HUDEP-2 (cell line): ENCODE results near the gene SLC35E3.

Experiments
- DNase-seq, 76 experiments: peaks; one replicate each; lab custom pipeline; 2025; ENCODE audit not compliant: unreplicated experiment in 76 of 76; lab: John Stamatoyannopoulos, UW

Gene SLC35E3

DNA sequence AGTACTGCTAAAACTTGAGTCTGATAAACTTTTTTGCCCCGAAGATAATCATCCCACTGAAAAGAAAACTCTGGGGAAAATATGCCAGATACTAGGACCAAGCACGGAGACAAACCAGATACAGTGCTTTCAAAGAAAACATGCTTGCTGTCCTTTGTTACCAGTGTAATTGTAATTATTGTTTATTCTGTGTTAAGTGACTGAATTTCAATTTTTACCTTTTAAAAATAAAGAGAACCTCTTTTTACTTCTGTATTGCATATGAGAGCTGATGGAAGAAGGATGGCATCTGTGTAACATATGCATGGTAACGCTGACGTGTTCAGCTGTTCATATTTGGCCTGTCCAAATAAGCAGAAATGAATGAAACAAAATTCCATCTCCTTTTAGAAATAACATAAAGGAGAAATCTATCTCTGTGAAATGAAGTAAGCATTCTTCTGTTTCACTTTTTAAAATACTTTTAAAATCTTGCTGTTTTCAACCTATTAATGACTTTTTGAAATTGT lies 22.5 kb downstream of the SLC35E3 start:
- DNase-seq, result no peak

DNA sequence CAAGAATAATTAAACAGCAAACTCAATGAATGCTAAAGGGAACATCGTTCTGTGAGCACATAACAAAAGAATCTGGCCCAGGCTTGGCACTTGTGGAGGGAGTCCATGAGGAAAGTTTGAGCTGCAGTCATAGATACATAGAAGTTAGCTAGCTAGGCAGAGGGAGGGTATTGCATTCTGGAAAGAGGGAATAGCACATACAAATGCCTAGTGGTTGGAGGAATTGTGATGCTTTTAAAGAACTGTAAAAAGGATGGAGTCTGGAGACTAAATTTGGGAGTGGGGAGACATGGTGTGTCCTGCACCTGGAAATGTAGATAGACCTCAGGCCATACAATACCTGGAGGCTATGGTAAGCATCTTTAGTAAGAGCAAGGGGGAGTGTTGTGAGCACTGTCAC lies 24.0 kb downstream of the SLC35E3 start:
- DNase-seq, result no peak

DNA sequence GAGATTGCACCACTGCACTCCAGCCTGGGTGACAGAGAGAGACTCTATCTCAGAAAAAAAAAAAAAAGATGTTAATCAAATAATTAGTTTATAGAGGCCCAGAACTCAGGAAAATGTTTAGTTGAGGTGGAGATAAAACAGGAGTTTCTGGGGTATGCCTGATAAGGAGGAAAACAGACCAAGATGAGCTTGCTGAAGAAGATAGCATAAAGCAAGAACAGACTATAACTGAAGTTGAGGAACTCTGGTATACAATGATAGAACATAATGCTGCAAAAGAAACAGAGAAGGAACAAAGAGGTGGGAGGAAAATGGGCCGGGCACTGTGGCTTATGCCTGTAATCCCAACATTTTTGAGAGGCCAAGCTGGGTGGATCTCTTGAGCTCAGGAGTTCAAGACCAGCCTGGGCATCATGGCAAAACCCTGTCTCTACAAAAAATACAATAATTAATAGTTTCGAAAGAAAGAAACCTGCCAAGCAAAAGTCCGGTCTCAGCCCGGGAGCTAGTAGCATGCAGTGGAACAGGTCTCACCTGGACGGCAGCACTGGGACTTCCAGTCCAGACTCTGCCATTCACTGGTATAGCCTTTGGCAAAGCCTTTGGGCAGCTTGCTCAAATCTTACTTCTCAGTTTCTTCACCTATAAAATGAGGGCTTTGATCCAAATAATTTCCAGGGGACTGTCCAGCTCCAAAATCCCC lies 25.4 kb downstream of the SLC35E3 start:
- peak in 53 of 76 experiments; percentile 2 to 85 (median 37) for DNase-seq

DNA sequence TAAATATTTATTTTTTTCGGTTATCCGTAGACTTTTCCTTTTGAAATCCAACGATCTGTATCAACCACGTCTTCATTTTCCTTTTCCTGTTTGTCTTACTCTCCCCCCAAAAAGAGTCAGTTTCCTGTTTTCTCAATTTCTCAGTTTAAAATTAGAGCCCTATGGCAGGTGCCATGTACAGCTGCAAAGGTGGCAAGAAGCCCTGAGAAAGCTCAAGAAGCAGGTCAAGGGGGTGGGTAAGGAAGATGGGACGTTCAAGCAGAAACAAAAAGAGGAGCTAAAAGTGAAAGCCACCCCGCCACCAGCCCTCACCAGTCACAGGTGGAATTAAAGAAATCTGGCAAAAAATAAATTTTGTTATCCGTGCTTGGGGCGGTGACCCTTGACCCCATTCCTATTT lies 26.7 kb downstream of the SLC35E3 start:
- no peak for DNase-seq

DNA sequence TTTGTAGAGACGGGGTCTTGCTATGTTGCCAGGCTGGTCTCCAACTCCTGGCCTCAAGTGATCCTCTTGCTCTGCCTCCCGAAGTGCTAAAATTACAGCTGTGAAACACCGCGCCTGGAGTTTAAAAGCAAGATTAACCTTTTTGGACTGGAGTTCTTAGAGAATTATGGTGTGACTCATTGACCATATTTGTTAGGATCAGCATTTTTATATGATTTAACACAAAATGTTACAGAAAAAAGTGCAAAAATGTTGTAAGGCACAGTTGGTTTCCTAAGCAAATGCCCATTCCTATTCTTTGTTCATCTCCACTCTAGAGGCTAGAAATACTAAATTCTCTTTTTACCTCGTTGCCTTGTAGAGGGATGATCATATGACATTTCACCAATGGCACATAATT lies 27.6 kb downstream of the SLC35E3 start:
- DNase-seq, result no peak

DNA sequence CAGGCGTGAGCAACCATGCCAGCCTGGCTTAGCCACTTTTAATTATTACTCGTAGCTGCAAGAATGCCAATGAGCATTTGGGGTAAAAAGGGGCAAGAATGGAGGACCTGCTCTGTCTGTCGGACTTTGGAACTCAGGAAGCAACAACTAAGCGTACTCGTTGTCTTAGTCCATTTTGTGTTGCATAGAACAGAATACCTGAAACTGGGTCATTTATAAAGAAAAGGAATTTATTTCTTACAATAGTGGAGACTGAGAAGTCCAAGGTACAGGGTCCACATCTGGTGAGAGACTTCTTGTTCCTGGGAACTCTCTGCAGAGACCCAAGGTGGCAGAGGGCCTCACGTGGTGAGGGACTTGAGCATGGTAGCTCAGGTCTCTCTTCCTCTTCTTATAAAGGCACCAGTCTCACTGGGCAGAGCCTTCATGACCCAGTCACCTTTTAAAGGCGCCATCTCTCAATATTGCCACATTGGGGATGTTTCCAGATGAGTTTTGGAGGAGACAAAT lies 29.2 kb downstream of the SLC35E3 start:
- DNase-seq, result no peak

DNA sequence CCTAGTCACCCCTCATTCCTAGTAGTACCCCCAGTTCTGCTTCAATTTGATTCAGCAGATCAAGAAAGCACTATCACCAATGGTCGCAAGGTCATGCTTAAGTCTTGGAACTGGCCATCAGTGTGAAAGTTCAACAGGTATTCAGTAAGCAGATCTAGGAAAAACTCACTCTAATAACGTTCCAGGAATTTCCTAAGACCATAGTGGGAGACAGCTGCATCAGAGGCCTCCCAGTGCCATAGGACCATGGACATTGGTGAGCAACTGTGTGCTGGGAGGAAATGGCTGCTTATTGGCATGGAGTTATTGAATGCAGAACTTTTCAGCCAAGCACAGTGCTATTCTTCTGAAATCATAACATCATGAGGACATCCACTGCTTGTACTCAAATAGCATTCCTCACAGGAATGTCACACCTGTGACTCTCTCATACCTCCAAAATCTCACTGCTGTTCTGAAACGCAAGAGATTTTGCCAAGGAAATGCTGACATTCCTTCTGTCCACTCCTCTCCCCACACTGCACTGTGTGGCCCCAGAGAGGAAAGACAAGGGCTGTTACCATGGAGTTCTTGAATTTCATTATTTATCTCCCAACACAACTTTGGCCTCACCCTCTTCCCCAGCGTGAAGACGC lies 31.1 kb downstream of the SLC35E3 start:
- no peak for DNase-seq

DNA sequence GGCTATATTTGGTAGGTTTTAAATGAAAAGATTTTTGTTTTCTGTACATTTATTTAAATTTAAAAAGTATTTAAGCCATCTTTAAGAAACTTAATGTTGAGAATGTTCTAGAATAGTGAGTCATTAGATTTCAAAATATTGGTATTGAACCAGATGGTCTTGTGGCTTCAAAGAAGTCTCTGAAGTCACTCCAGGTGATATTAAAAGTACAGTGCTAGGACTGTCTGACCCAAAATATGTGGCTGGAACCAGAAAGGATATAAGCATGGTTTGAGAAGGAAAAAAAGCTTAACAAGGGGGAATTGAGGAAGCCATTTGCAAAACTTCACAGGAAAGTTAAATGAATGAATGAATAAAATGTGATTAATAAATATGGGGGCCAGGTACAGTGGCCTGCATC lies 33.3 kb downstream of the SLC35E3 start:
- DNase-seq, result no peak

DNA sequence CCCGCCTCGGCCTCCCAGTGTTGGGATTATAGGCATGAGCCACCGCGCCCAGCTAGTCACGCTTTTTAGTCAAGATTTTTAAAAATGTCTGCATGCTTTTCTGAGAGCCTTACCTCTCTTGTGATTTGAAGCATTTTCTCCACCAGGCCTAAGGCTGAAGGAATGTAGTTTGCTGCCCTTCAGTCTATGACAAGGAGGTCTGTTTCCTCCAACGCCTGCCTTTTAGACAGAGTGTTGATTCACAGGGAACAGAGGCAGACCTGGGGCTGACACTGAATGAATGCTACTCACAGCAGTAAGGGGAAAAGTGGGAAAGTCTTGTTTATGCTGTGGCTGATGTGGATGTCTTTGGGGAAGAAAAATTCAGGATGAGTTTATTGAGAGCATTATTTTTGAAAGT lies 34.8 kb downstream of the SLC35E3 start:
- DNase-seq, result no peak

DNA sequence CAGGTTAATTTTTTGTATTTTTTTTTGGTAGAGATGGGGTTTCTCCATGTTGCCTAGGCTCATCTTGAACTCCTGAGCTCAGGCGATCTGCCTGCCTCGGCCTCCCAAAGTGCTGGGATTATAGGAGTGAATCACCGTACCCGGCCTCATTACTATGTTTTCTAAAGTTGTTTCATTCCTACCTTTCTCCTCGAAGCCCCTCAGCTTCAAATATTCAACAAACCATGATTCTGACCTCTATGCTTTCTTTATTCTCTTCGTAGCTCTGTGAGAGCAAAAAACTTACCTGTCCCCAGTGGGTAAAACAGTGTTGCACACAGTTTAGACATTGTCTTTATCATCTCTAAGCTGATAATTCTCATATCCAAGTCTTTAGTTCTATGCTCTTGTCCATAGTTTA lies 35.8 kb downstream of the SLC35E3 start:
- DNase-seq, result no peak

DNA sequence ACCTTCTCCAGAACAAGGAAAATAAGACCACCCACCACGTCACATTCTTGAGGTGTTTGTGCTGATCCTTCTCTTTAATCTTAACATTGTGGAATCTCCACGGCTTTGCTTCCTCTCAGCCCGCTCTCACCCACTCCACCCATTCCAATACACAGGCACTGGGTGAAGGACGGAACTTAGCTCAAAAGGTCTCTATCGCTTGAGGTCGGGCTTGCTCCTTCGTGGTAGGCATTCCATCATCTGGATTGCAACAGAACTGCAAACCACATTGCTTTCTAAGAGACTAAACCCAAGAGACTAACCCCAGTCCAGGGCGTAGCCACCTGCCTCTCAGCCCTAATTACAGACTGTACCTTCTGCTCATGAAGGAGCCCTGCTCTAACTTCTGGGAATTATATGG lies 38.0 kb downstream of the SLC35E3 start:
- DNase-seq, result no peak

DNA sequence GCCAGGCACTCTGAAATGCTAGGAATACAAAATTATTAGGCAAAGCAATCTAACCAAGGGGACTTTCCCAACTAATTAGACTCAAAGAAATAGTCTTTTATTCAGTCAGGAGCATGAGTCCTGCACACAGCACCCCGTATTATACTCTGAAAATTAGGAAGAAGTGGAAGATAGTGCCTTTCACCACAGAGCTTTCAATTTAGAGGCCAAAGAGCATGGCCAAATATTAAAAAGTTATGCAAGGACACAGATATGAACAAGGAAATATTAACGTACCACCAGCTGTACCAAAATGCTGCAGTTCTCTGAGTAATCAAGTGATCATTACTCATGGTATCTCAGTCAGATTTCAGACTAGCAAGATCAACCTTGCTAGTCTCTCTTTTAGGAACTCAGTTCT lies 39.4 kb downstream of the SLC35E3 start:
- no peak for DNase-seq

DNA sequence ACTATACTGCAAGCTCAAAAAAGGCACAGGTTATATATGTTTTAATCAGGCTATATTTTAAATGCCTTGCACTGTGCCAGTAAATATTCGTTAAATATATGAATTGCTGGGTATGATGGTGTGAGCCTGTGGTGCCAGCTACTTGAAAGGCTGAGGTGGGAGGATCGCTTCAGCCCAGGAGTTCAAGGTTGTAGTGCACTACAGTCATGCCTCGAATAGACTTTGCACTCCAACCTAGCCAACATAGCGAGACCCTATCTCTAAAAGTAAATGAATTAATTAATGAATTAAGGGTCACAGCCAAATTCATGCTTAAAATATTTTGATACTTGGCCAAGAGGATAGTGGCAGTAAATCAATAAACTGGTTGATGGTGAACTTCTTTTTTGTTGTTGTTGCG lies 39.8 kb downstream of the SLC35E3 start:
- DNase-seq, result no peak

DNA sequence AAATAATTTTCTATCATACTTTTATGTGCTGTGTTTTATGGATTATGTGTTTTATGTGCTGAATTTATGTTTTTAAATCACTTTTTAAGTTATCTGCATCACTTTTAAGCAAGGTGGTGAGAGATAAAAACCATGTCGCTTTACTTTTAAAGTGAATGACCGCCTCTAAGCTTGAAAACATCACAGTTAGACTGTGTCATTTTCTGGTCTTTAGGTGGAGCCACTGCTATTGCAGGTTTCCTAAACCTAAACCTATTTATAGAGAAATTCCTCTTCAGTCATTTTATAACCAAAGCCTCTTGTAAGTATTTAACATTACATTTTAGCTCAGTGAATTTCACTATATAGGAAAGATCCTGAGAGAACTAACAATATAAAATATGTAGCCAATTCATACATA lies 41.0 kb downstream of the SLC35E3 start:
- peak in 2 of 76 experiments; percentile 4 to 8 for DNase-seq

DNA sequence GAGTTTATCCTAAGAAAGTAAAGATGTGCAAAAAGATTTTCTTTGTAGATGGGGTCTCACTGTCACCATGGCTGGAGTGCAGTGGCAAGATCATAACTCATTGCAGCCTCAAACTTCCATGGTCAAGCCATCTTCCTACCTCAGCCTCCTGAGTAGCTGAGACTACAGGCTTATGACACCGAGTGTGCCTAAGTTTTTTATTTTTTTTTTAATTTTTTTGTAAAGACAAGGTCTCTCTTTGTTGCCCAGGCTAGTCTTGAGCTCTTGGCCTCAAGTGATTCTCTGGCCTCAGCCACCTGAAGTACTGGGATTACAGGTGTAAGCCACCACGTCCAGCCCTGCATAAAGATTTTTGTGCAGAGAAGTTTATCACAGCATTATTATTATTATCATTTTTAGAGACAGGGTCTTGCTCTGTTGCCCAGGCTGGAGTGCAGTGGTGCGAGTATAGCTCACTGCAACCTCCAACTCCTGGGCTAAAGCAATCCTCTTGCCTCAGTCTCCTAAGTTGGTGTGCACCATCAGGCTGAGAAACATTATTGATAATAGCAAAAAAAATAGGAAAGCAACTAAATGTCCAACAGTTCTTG lies 42.7 kb downstream of the SLC35E3 start:
- DNase-seq, result no peak

DNA sequence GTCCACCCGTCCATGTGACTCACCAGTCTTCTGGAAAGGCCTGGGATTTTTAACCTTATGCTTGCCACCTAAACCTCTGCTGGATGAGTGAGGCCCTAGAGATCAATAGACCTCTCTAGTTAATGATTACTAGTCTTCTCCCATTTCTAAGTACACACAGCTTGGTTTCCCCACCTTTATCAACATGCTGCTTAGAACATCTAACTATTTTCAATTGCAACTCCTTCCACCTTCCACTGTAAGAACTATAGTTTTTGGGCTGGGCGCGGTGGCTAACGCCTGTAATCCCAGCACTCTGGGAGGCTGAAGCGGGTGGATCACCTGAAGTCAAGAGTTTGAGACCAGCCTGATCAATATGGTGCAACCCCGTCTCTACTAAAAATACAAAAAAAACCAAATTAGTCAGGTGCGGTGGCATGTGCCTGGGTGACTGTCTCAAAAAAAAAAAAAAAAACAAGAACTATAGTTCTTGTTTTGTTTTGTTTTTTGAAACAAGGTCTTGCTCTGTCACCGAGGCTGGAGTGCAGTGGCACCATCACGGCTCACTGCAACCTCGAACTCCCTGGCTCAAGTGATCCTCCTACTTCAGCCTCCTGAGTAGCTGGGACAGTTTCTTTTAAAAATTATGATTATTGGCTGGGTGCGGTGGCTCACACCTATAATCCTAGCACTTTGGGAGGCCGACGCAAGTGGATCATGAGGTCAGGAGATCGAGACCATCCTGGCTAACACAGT lies 43.3 kb downstream of the SLC35E3 start:
- DNase-seq, result no peak

DNA sequence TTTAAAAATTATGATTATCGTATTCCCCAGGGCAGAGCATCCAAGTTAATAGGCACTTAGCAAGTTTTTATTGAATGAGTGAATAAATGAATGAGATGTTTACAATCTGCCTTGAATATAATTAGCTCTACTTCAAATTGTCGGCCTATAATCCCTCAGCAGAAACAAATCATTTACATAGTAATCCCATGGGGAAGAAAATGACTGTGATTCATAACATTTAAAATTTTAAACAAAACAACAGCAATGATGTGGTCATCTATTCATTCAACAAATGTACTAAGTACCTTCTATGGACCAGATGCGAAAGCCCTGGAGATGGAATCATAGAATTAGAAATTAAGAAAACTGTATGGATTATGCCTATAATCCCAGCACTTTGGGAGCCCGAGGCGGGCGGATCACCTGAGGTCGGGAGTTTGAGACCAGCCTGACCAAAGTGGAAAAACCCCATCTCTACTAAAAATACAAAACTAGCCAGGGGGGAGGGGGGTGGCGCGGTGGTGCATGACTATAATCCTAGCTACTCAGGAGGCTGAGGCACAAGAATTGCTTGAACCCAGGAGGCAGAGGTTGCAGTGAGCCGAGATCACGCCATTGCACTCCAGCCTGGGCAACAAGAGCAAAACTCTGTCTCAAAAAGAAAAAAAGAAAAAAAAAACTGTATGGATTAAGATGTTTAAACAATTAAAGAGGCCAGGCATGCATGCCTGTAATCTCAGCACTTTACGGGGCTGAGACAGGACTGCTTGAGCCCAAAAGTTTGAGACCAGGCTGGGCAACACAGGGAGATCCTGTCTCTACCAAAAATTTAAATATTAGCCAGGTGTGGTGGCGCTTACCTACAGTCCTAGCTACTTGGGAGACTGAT lies 44.3 kb downstream of the SLC35E3 start:
- DNase-seq, result no peak

DNA sequence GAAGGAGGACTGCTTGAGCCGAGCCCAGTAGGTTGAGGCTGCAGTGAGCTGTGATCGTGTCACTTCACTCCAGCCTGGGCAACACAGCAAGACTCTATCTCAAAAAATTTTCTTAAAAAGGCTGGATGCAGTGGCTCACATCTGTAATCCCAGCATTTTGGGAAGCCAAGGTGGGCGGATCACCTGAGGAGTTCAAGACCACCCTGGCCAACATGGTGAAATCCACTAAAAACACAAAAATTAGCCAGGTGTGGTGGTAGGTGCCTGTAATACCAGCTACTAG lies 44.9 kb downstream of the SLC35E3 start:
- DNase-seq, result no peak

DNA sequence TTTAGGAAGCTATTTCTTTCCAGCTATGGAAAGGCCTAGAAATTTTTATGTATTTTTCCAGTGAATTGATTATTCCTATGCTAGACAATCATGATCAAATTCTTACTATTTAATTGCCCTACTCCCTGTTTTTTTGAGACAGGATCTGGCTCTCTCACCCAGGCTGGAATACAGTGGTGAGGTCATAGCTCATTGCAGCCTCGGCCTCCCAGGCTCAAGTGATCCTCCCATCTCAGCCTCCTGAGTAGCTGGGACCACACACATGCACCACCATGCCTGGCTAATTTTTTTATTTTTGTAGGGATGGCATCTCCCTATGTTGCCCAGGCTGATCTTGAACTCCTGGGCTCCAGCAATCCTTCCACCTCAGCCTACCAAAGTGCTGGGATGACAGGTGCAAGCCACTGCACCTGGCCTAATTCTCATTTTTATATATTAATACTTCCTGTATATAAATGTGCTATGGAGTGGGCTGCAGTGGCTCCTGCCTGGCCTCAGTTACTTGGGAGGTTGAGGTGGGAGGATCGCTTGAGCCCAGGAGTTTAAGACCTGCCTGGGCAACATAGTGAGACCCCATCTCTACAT lies 46.0 kb downstream of the SLC35E3 start:
- no peak for DNase-seq

DNA sequence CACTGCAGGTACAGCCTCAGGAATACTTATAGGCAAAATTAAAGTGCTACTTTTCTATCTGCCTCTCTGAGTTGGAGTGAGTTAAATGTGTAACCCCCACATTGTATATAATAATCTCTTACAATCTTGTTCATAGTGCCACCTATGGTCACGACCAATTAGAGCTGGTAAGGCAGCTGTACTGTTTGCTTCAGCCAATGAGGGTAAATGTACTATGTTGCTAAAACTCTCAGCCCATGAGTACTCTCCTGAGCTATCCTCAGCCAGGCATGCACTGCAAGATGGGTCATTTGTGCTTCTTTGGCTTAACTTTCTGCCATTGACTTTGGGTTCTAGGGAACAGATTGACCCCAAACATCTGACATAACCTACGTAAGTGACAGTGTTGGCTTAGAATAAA lies 47.0 kb downstream of the SLC35E3 start:
- peak in 58 of 76 experiments; percentile 0 to 80 (median 40) for DNase-seq
